Sigmoid colon (tissue), 7 donors: ENCODE measurements around the gene PCSK5. TPM values are rescaled to one million over a fixed set of nuclear protein-coding genes. Genes with fewer than 3 reads are reported as not detected.

ENCODE experiments used
- DNase-seq: peaks from one replicate; pipeline ENCODE4 v3.0.0-alpha.2; 2019
- H3K27ac ChIP-seq, 4 donors: fragments of 200-600 bp; sonication (generic); one replicate each; pipeline ENCODE4 v1.5.1; 2016 to 2019; ENCODE audit warnings: mild to moderate bottlenecking in 1 of 4
- H3K27me3 ChIP-seq, 3 donors: fragments of 200-600 bp; sonication (generic); one replicate each; pipeline ENCODE4 v1.5.1; 2019; ENCODE audit warnings: mild to moderate bottlenecking in 1 of 3
- H3K36me3 ChIP-seq, 4 donors: fragments of 200-600 bp; sonication (generic); one replicate each; pipeline ENCODE4 v1.5.1; 2016 to 2019
- H3K4me1 ChIP-seq, 4 donors: fragments of 200-600 bp; sonication (generic); one replicate each; pipeline ENCODE4 v1.5.1; 2017 to 2019
- H3K4me3 ChIP-seq, 4 donors: fragments of 200-600 bp; sonication (generic); one replicate each; pipeline ENCODE4 v1.5.1; 2017 to 2019; ENCODE audit warnings: mild to moderate bottlenecking in 2 of 4, moderate library complexity in 1 of 4
- H3K9me3 ChIP-seq, 4 donors: fragments of 200-600 bp in 3 of 4; sonication (generic) in 3 of 4; one replicate each; pipeline versions ENCODE4 v1.5.1 to v1.6.1; 2013 to 2019
- EP300 ChIP-seq, 4 donors: sonication (generic); formaldehyde crosslinking; IDR thresholded peaks; one replicate each; pipeline ENCODE4 v1.6.1; 2017; ENCODE audit warnings: antibody characterized with exemption in 4 of 4
- POLR2A ChIP-seq, 2 donors: fragments of 450-650 bp; IDR thresholded peaks; one replicate each; pipeline ENCODE4 v1.6.1; 2016; ENCODE audit warnings: antibody characterized with exemption in 2 of 2, mild to moderate bottlenecking in 2 of 2, moderate library complexity in 2 of 2
- POLR2AphosphoS5 ChIP-seq, 4 donors: sonication (generic); formaldehyde crosslinking; IDR thresholded peaks; one replicate each; pipeline ENCODE4 v1.6.1; 2017; ENCODE audit warnings: antibody characterized with exemption in 4 of 4
- WGBS, 2 donors: extraction: QIAGEN DNeasy Blood & Tissue Kit; methylation state at CpG; one replicate each; pipeline ENCODE4 v1.1.7; 2013; 5-methylcytosine and 5-hydroxymethylcytosine counted together
- intact Hi-C: fragments of 100-400 bp; cut with DNase I; formaldehyde crosslinking; loops from one replicate; pipeline ENCODE4 v1.15.1; 2023
- polyA plus RNA-seq, 3 donors: library from polyadenylated mRNA; stranded (reverse); fragments of 200-250 nt; gene quantifications; one replicate each; pipeline ENCODE4 v1.2.3, GENCODE V29; 2013
- total RNA-seq, 4 donors: library from RNA; depleted of rRNA; stranded (reverse); fragments of >200 nt; gene quantifications; one replicate each; pipeline ENCODE4 v1.1.0, GENCODE V29; 2016
- TF ChIP-seq, protein P1 (sequence below), 4 experiments: fragments of 450-650 bp in 3 of 4; fragments of 200-600 bp in 1 of 4; IDR thresholded peaks; one replicate each; pipeline ENCODE4 v1.5.1; 2016 to 2019; ENCODE audit warnings: antibody characterized with exemption in 4 of 4, mild to moderate bottlenecking in 3 of 4, moderate library complexity in 2 of 4
- donor health status: healthy with polysubstance abuse.
- donor health status: Bipolar disorder and iron deficiency.
- donor health status: healthy.

Gene PCSK5
- total and polyA plus RNA-seq, 7 donors: 2.4 to 23.5 (median 8.4) TPM

DNA sequence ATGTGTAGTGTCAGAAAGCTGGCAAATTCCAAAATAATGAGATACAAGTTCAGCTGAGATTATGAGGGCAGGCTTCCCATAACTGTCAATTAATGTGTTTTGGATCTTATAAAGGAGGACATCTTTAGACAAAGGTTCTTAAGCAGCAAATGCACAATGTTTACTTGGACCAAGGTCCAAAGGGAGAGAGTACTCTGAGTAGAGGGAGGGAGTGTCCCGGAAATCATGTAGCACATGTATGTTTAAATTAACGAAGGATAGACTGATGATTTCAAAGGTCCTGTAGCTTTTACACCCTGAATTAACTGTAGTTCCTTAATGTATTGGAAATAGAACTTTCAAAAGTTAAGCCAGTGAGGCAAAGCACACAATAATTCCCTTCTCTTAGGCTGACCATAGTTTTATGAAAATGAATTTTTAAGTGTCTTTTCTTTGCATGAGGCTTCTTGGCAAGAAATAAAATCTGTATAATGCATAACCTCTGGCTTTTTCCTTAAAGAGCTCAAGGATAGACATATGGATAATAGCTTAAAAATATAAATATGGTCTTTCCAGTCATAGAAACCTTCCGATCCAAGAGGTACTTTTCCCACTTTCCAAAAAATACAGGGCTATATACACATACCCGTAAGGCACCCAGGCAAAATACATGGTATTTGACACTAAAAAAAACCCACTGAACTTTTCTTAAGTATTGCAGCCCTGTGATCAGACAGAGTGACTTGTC, 93.0 kb downstream of the PCSK5 start:
- no peak for DNase-seq
- 56 to 83% methylated on average over 4 of the region's 4 CpGs for WGBS, 2 donors
- peaks cover 0 to 6% (median 2%) of the 10 kb centered on the region in 4 donors for H3K4me1 ChIP-seq
- intact Hi-C loops: no loop called here
- no peak overlapping the region for H3K4me3 ChIP-seq
- H3K27ac ChIP-seq: no peak overlapping the region
- H3K27me3 ChIP-seq: no peaks in the 10 kb centered on the region
- TF ChIP-seq EP300 (IDR thresholded peaks at IDR 0.05) (no peak), POLR2A (IDR thresholded peaks at IDR 0.05) (no peak), POLR2AphosphoS5 (IDR thresholded peaks at IDR 0.05) (no peak)
- TF ChIP-seq, protein P1, sequence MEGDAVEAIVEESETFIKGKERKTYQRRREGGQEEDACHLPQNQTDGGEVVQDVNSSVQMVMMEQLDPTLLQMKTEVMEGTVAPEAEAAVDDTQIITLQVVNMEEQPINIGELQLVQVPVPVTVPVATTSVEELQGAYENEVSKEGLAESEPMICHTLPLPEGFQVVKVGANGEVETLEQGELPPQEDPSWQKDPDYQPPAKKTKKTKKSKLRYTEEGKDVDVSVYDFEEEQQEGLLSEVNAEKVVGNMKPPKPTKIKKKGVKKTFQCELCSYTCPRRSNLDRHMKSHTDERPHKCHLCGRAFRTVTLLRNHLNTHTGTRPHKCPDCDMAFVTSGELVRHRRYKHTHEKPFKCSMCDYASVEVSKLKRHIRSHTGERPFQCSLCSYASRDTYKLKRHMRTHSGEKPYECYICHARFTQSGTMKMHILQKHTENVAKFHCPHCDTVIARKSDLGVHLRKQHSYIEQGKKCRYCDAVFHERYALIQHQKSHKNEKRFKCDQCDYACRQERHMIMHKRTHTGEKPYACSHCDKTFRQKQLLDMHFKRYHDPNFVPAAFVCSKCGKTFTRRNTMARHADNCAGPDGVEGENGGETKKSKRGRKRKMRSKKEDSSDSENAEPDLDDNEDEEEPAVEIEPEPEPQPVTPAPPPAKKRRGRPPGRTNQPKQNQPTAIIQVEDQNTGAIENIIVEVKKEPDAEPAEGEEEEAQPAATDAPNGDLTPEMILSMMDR (IDR thresholded peaks at IDR 0.05): no peak
- peaks cover 0 to 10% (median 0%) of the 10 kb centered on the region in 4 donors for H3K36me3 ChIP-seq
- H3K9me3 ChIP-seq: no peaks in the 10 kb centered on the region

DNA sequence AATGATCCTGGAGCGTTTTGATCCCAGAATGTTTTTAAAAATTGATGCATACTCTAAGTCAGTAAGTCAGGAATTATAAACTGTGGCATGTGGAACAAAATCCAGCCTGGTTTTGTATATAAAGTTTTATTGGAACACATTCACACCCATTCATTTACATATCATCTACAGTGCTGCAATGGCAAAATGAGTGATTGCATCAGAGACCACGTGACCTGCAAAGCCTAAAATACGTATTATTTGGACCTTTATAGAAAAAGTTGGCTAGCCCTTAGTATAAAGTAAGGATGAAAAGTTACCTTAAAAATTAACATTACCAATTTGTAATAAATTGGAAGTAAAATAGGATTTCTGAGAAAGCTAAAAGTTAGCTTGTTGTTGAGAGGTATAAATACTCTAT, 95.0 kb downstream of the PCSK5 start:
- no peaks in the 10 kb centered on the region for H3K27me3 ChIP-seq
- no peak overlapping the region for H3K27ac ChIP-seq
- intact Hi-C loops: no loop called here
- TF ChIP-seq POLR2AphosphoS5 (IDR thresholded peaks at IDR 0.05) (no peak), EP300 (IDR thresholded peaks at IDR 0.05) (no peak), POLR2A (IDR thresholded peaks at IDR 0.05) (no peak)
- TF ChIP-seq, protein P1 (IDR thresholded peaks at IDR 0.05): no peak
- H3K9me3 ChIP-seq: no peaks in the 10 kb centered on the region
- H3K4me3 ChIP-seq: no peak overlapping the region
- DNase-seq: no peak
- H3K4me1 ChIP-seq: peaks cover 0 to 8% (median 2%) of the 10 kb centered on the region in 4 donors
- H3K36me3 ChIP-seq: peaks cover 0 to 10% (median 0%) of the 10 kb centered on the region in 4 donors
- WGBS, 2 donors: 58 to 71% methylated on average over 3 of the region's 3 CpGs

DNA sequence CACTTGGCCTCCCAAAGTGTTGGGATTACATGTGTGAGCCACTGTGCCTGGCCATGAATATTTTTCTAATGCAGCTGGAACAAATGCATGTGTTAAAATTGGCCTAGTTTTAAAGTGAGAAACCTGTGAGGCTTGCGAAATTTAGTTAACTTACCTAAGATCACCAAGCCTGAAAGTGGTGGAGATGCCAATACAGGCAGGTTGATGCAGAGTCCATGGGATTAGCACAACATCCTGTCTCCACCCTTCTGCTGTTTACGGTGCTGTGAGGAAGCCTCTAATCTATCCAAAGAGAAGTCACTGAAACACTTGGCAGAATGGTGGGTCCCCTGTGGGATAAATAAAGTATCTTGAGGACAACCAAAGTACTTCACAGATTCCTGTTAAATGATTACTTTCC, 98.2 kb downstream of the PCSK5 start:
- TF ChIP-seq EP300 (IDR thresholded peaks at IDR 0.05) (no peak), POLR2AphosphoS5 (IDR thresholded peaks at IDR 0.05) (no peak), POLR2A (IDR thresholded peaks at IDR 0.05) (no peak)
- TF ChIP-seq, protein P1 (IDR thresholded peaks at IDR 0.05): no peak
- Histone ChIP-seq H3K4me1 (peaks cover 0 to 6% (median 0%) of the 10 kb centered on the region in 4 donors), H3K9me3 (no peaks in the 10 kb centered on the region), H3K36me3 (peaks cover 0 to 10% (median 0%) of the 10 kb centered on the region in 4 donors), H3K27ac (no peak overlapping the region), H3K27me3 (no peaks in the 10 kb centered on the region), H3K4me3 (no peak overlapping the region)
- DNase-seq: no peak
- intact Hi-C loops: no loop called here
- 71 to 76% methylated on average over 2 of the region's 2 CpGs for WGBS, 2 donors

DNA sequence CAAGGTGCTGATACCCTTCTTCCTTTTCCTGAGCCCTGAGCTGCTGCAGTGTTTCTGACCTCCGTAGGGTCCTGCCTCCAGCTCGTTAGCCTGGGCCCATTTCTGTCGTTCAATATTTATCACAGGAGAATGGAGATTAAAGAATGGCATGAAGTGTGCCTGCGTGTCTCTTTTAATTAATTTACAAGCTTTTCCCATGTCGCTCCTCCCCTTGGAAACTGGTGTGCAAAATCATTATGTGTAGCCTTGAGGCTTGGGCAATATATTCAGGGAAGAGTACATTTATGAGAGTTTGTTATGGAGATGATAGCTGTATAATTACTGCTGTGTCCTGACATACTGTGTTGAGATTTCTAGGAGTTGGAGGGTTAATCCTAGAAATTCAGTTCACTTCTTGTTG, 99.7 kb downstream of the PCSK5 start:
- H3K4me3 ChIP-seq: no peak overlapping the region
- no peak overlapping the region for H3K27ac ChIP-seq
- DNase-seq: no peak
- intact Hi-C loops: no loop called here
- H3K36me3 ChIP-seq: peaks cover 0 to 10% (median 0%) of the 10 kb centered on the region in 4 donors
- H3K27me3 ChIP-seq: no peaks in the 10 kb centered on the region
- no peak for TF ChIP-seq EP300 (IDR thresholded peaks at IDR 0.05)
- no peak for TF ChIP-seq POLR2AphosphoS5 (IDR thresholded peaks at IDR 0.05)
- no peak for TF ChIP-seq POLR2A (IDR thresholded peaks at IDR 0.05)
- TF ChIP-seq, protein P1 (IDR thresholded peaks at IDR 0.05): no peak
- H3K4me1 ChIP-seq: peaks cover 0 to 5% (median 0%) of the 10 kb centered on the region in 4 donors
- no peaks in the 10 kb centered on the region for H3K9me3 ChIP-seq
- WGBS, 2 donors: 23 to 67% methylated on average over 5 of the region's 5 CpGs
